Measurements from ENCODE around the gene CTU1. TPM values are rescaled to one million over a fixed set of nuclear protein-coding genes. Genes with fewer than 3 reads are reported as not detected.

Gene CTU1
- total RNA-seq, 2 experiments from 2014 or later, result 10.9 to 11.4 TPM

GRCh38 chr19:51100601-51101000, 7.6 kb downstream of the CTU1 start:
- Mint-ChIP-seq H3K9me3 (no peaks in the 10 kb centered on the region), H3K4me1 (peaks cover 34% of the 10 kb centered on the region), H3K27ac (no peak overlapping the region), H3K36me3 (peaks cover 14% of the 10 kb centered on the region), H3K4me3 (no peak overlapping the region), H3K27me3 (no peaks in the 10 kb centered on the region)
- no peak for DNase-seq

GRCh38 chr19:51099047-51099382, 9.2 kb downstream of the CTU1 start:
- H3K4me1 Mint-ChIP-seq, result peaks cover 23% of the 10 kb centered on the region
- peak overlapping the region; percentile 36 for H3K4me3 Mint-ChIP-seq
- H3K27me3 Mint-ChIP-seq, result no peaks in the 10 kb centered on the region
- peaks cover 10% of the 10 kb centered on the region for H3K36me3 Mint-ChIP-seq
- H3K9me3 Mint-ChIP-seq, result no peaks in the 10 kb centered on the region
- peak overlapping the region; percentile 58 for H3K27ac Mint-ChIP-seq
- no peak for DNase-seq

GRCh38 chr19:51098365-51099046, 9.7 kb downstream of the CTU1 start:
- Mint-ChIP-seq H3K4me3 (no peak overlapping the region), H3K27ac (no peak overlapping the region), H3K4me1 (peaks cover 23% of the 10 kb centered on the region), H3K27me3 (no peaks in the 10 kb centered on the region), H3K9me3 (no peaks in the 10 kb centered on the region), H3K36me3 (peaks cover 10% of the 10 kb centered on the region)
- DNase-seq, result peak; percentile 48

GRCh38 chr19:51097796-51098195, 10.4 kb downstream of the CTU1 start:
- peaks cover 9% of the 10 kb centered on the region for H3K36me3 Mint-ChIP-seq
- H3K4me3 Mint-ChIP-seq, result no peak overlapping the region
- H3K27me3 Mint-ChIP-seq, result no peaks in the 10 kb centered on the region
- no peaks in the 10 kb centered on the region for H3K9me3 Mint-ChIP-seq
- peaks cover 23% of the 10 kb centered on the region for H3K4me1 Mint-ChIP-seq
- H3K27ac Mint-ChIP-seq, result peak overlapping the region; percentile 10
- no peak for DNase-seq

- Mint-ChIP-seq H3K27ac (peak overlapping the region; percentile 1), H3K4me1 (peaks cover 19% of the 10 kb centered on the region), H3K9me3 (no peaks in the 10 kb centered on the region), H3K36me3 (peaks cover 9% of the 10 kb centered on the region), H3K4me3 (no peak overlapping the region), H3K27me3 (no peaks in the 10 kb centered on the region)
- DNase-seq, result peak; percentile 70
Observed at GRCh38 chr19:51097166-51097738, 11.0 kb downstream of the CTU1 start.

GRCh38 chr19:51096473-51097165, 11.6 kb downstream of the CTU1 start:
- DNase-seq, result no peak
- H3K9me3 Mint-ChIP-seq, result no peaks in the 10 kb centered on the region
- peaks cover 9% of the 10 kb centered on the region for H3K36me3 Mint-ChIP-seq
- H3K27ac Mint-ChIP-seq, result peak overlapping the region; percentile 1
- H3K27me3 Mint-ChIP-seq, result no peaks in the 10 kb centered on the region
- H3K4me3 Mint-ChIP-seq, result no peak overlapping the region
- peaks cover 16% of the 10 kb centered on the region for H3K4me1 Mint-ChIP-seq

- peaks cover 9% of the 10 kb centered on the region for H3K36me3 Mint-ChIP-seq
- peak; percentile 22 for DNase-seq
- no peaks in the 10 kb centered on the region for H3K9me3 Mint-ChIP-seq
- no peak overlapping the region for H3K27ac Mint-ChIP-seq
- no peaks in the 10 kb centered on the region for H3K27me3 Mint-ChIP-seq
- peaks cover 11% of the 10 kb centered on the region for H3K4me1 Mint-ChIP-seq
- H3K4me3 Mint-ChIP-seq, result no peak overlapping the region
Observed at GRCh38 chr19:51094696-51095279, 13.4 kb downstream of the CTU1 start.

GRCh38 chr19:51093510-51094345, 14.5 kb downstream of the CTU1 start:
- Mint-ChIP-seq H3K4me1 (peaks cover 9% of the 10 kb centered on the region), H3K4me3 (no peak overlapping the region), H3K9me3 (no peaks in the 10 kb centered on the region), H3K27ac (no peak overlapping the region), H3K36me3 (peaks cover 9% of the 10 kb centered on the region), H3K27me3 (no peaks in the 10 kb centered on the region)
- DNase-seq, result no peak

GRCh38 chr19:51093101-51093500, 15.1 kb downstream of the CTU1 start:
- Mint-ChIP-seq H3K27ac (no peak overlapping the region), H3K27me3 (no peaks in the 10 kb centered on the region), H3K9me3 (no peaks in the 10 kb centered on the region), H3K4me3 (no peak overlapping the region), H3K4me1 (peaks cover 9% of the 10 kb centered on the region), H3K36me3 (peaks cover 9% of the 10 kb centered on the region)
- no peak for DNase-seq

GRCh38 chr19:51091895-51092873, 16.0 kb downstream of the CTU1 start:
- no peaks in the 10 kb centered on the region for H3K27me3 Mint-ChIP-seq
- no peak overlapping the region for H3K27ac Mint-ChIP-seq
- DNase-seq, result no peak

GRCh38 chr19:51091126-51091525, 17.1 kb downstream of the CTU1 start:
- DNase-seq, result no peak
- no peaks in the 10 kb centered on the region for H3K9me3 Mint-ChIP-seq
- no peak overlapping the region for H3K27ac Mint-ChIP-seq
- H3K27me3 Mint-ChIP-seq, result no peaks in the 10 kb centered on the region
- peaks cover 3% of the 10 kb centered on the region for H3K36me3 Mint-ChIP-seq
- no peaks in the 10 kb centered on the region for H3K4me1 Mint-ChIP-seq
- H3K4me3 Mint-ChIP-seq, result no peak overlapping the region

More at GRCh38 chr19:51091895-51092873, 16.0 kb downstream of the CTU1 start:
- H3K4me1 Mint-ChIP-seq, result peaks cover 6% of the 10 kb centered on the region
- peaks cover 8% of the 10 kb centered on the region for H3K36me3 Mint-ChIP-seq
- no peak overlapping the region for H3K4me3 Mint-ChIP-seq
- no peaks in the 10 kb centered on the region for H3K9me3 Mint-ChIP-seq

GRCh38 chr19:51090471-51090870, 17.7 kb downstream of the CTU1 start:
- H3K36me3 Mint-ChIP-seq, result peaks cover 3% of the 10 kb centered on the region
- no peaks in the 10 kb centered on the region for H3K27me3 Mint-ChIP-seq
- no peaks in the 10 kb centered on the region for H3K9me3 Mint-ChIP-seq
- H3K4me1 Mint-ChIP-seq, result no peaks in the 10 kb centered on the region
- H3K4me3 Mint-ChIP-seq, result no peak overlapping the region
- no peak overlapping the region for H3K27ac Mint-ChIP-seq
- no peak for DNase-seq

GRCh38 chr19:51089786-51090185, 18.4 kb downstream of the CTU1 start:
- Mint-ChIP-seq H3K4me1 (no peaks in the 10 kb centered on the region), H3K27ac (no peak overlapping the region), H3K9me3 (no peaks in the 10 kb centered on the region), H3K27me3 (no peaks in the 10 kb centered on the region), H3K4me3 (no peak overlapping the region), H3K36me3 (peaks cover 3% of the 10 kb centered on the region)
- no peak for DNase-seq

Data from activated naive CD8-positive, alpha-beta T cell treated with anti-CD3 and anti-CD28 coated beads for 36 hours (primary cell).